Lung (tissue), 12 donors: ENCODE data around the gene COLGALT1. TPM values are rescaled to one million over a fixed set of nuclear protein-coding genes. Genes with fewer than 3 reads are reported as not detected.

Experiments used
- ATAC-seq: fragments of 200-7000 bp; cut with Tn5 transposase; one replicate; pipeline ENCODE4 v1.9.1; 2020; ENCODE audit warnings: moderate number of reproducible peaks; ENCODE audit not compliant: insufficient read depth, low FRiP score
- DNase-seq, 3 donors: peaks; one replicate each; pipeline ENCODE4 v3.0.0-alpha.2; 2013 to 2017
- H3K27ac ChIP-seq, 2 donors: one replicate each; pipeline ENCODE4 v1.5.1; 2013; ENCODE audit warnings: mild to moderate bottlenecking in 2 of 2, moderate library complexity in 2 of 2, control low read depth in 1 of 2, inconsistent platforms in 1 of 2, low read depth in 1 of 2, low read length in 1 of 2
- H3K27me3 ChIP-seq, 3 donors: one replicate each; pipeline ENCODE4 v1.5.1; 2013; ENCODE audit warnings: low read length in 2 of 3; ENCODE audit not compliant: control insufficient read depth in 3 of 3, insufficient read depth in 3 of 3
- H3K36me3 ChIP-seq, 4 donors: one replicate each; pipeline ENCODE4 v1.5.1; 2013; ENCODE audit warnings: low read length in 4 of 4, mild to moderate bottlenecking in 1 of 4, moderate library complexity in 1 of 4; ENCODE audit not compliant: control insufficient read depth in 4 of 4, insufficient read depth in 4 of 4
- H3K4me1 ChIP-seq, 5 donors: one replicate each; pipeline ENCODE4 v1.5.1; 2013; ENCODE audit warnings: low read length in 5 of 5, mild to moderate bottlenecking in 2 of 5, moderate library complexity in 1 of 5; ENCODE audit not compliant: control insufficient read depth in 5 of 5, insufficient read depth in 5 of 5
- H3K4me3 ChIP-seq: one replicate; pipeline ENCODE4 v1.5.1; 2013; ENCODE audit warnings: mild to moderate bottlenecking, control low read depth, moderate library complexity
- H3K9ac ChIP-seq, 2 donors: one replicate each; pipeline ENCODE4 v1.5.1; 2013; ENCODE audit warnings: low read length in 2 of 2, control low read depth in 1 of 2; ENCODE audit not compliant: insufficient read depth in 1 of 2
- H3K9me3 ChIP-seq, 4 donors: one replicate each; pipeline ENCODE4 v1.5.1; 2013; ENCODE audit warnings: low read length in 3 of 4, mild to moderate bottlenecking in 1 of 4, moderate library complexity in 1 of 4; ENCODE audit not compliant: control insufficient read depth in 4 of 4, insufficient read depth in 3 of 4
- CTCF ChIP-seq: IDR thresholded peaks from 2 replicates; pipeline ENCODE4 v1.5.1; 2012; ENCODE audit warnings: mild to moderate bottlenecking; ENCODE audit errors: control extremely low read depth, extremely low read depth
- WGBS, 2 donors: extraction: QIAGEN DNeasy Blood & Tissue Kit; methylation state at CpG; one replicate each; pipeline ENCODE4 v1.1.7; 2013; 5-methylcytosine and 5-hydroxymethylcytosine counted together
- polyA plus RNA-seq, 2 donors: library from polyadenylated mRNA; stranded (reverse); fragments of 200-250 nt; gene quantifications; one replicate each; pipeline ENCODE4 v1.2.1, GENCODE V29; 2013
- total RNA-seq, 2 donors: library from RNA; depleted of rRNA in 1 of 2; stranded (reverse); fragments of >200 nt in 1 of 2; gene quantifications; one replicate each; pipeline ENCODE4 v1.2.1, GENCODE V29; 2014 to 2021
- donor health status: control.
- donor health status: control.
- donor health status: Bipolar disorder and iron deficiency.
- donor health status: healthy.
- donor health status: DM: yes; HTN: yes; CAD: no.

The COLGALT1 gene
- total and polyA plus RNA-seq, 4 donors, result 39.9 to 129 (median 85.1) TPM

- no peaks in the 10 kb centered on the region for H3K36me3 ChIP-seq
- no peak for TF ChIP-seq CTCF
- no peak overlapping the region for H3K27ac ChIP-seq
- H3K4me1 ChIP-seq, result no peaks in the 10 kb centered on the region
- 78 to 90% methylated on average over 1 of the region's 1 CpG for WGBS, 2 donors
- peak overlapping the region; percentile 2 for H3K4me3 ChIP-seq
- H3K27me3 ChIP-seq, result no peaks in the 10 kb centered on the region
- no peak for ATAC-seq
- no peak for DNase-seq
- H3K9ac ChIP-seq, result no peak overlapping the region
- H3K9me3 ChIP-seq, result peaks cover 0 to 8% (median 3%) of the 10 kb centered on the region in 4 donors
These were observed 69.6 kb downstream of the COLGALT1 start for GRCh38 chr19:17625043-17625442.

- DNase-seq, result no peak
- Histone ChIP-seq H3K4me3 (no peak overlapping the region), H3K27me3 (no peaks in the 10 kb centered on the region), H3K36me3 (no peaks in the 10 kb centered on the region), H3K9me3 (peaks cover 0 to 8% (median 3%) of the 10 kb centered on the region in 4 donors), H3K27ac (no peak overlapping the region), H3K9ac (no peak overlapping the region), H3K4me1 (no peaks in the 10 kb centered on the region)
- WGBS, 2 donors, result 84 to 90% methylated on average over 2 of the region's 2 CpGs
- TF ChIP-seq CTCF, result no peak
- no peak for ATAC-seq
These were observed 70.5 kb downstream of the COLGALT1 start for GRCh38 chr19:17625980-17626379.

GRCh38 chr19:17626456-17627015 lies 71.1 kb downstream of the COLGALT1 start:
- no peak for DNase-seq
- no peak overlapping the region for H3K27ac ChIP-seq
- H3K36me3 ChIP-seq, result no peaks in the 10 kb centered on the region
- H3K9me3 ChIP-seq, result peaks cover 0 to 6% (median 3%) of the 10 kb centered on the region in 4 donors
- no peaks in the 10 kb centered on the region for H3K27me3 ChIP-seq
- no peak overlapping the region for H3K4me3 ChIP-seq
- no peak overlapping the region for H3K9ac ChIP-seq
- 72 to 76% methylated on average over 12 of the region's 12 CpGs for WGBS, 2 donors
- no peaks in the 10 kb centered on the region for H3K4me1 ChIP-seq
- no peak for TF ChIP-seq CTCF
- ATAC-seq, result no peak

GRCh38 chr19:17627161-17627560 lies 71.7 kb downstream of the COLGALT1 start:
- no peak for TF ChIP-seq CTCF
- WGBS, 2 donors, result 84 to 90% methylated on average over 3 of the region's 3 CpGs
- Histone ChIP-seq H3K9me3 (peaks cover 0 to 2% (median under 1%) of the 10 kb centered on the region in 4 donors), H3K9ac (no peak overlapping the region), H3K27me3 (no peaks in the 10 kb centered on the region), H3K4me1 (no peaks in the 10 kb centered on the region), H3K36me3 (no peaks in the 10 kb centered on the region), H3K27ac (no peak overlapping the region), H3K4me3 (no peak overlapping the region)
- no peak for ATAC-seq
- no peak for DNase-seq
